WTC11 (cell line): ENCODE results near the gene GALNT13.

ENCODE experiments used
- ESRRA ChIP-seq: sonication (generic); formaldehyde crosslinking; IDR thresholded peaks from 2 replicates; pipeline ENCODE4 v1.8.1; 2022; ENCODE audit warnings: mild to moderate bottlenecking, missing genetic modification reagents, borderline replicate concordance
- TCF7 ChIP-seq: sonication (generic); formaldehyde crosslinking; IDR thresholded peaks from 2 replicates; pipeline ENCODE4 v1.8.0; 2022; ENCODE audit warnings: mild to moderate bottlenecking, low read depth, missing genetic modification reagents, moderate library complexity
- TEAD1 ChIP-seq: sonication (generic); formaldehyde crosslinking; IDR thresholded peaks from 2 replicates; pipeline ENCODE4 v1.8.0; 2022; ENCODE audit warnings: mild to moderate bottlenecking, missing genetic modification reagents
- TEAD4 ChIP-seq: sonication (generic); formaldehyde crosslinking; IDR thresholded peaks from 2 replicates; pipeline ENCODE4 v1.8.0; 2022; ENCODE audit warnings: mild to moderate bottlenecking, missing genetic modification reagents
- ZNF232 ChIP-seq: sonication (generic); formaldehyde crosslinking; IDR thresholded peaks from 2 replicates; pipeline ENCODE4 v1.8.0; 2022; ENCODE audit warnings: mild to moderate bottlenecking, missing genetic modification reagents
- ZNF317 ChIP-seq: sonication (generic); formaldehyde crosslinking; IDR thresholded peaks from 2 replicates; pipeline ENCODE4 v1.8.1; 2023; ENCODE audit warnings: low read depth, mild to moderate bottlenecking, moderate library complexity, missing genetic modification reagents, borderline replicate concordance
- TF ChIP-seq, protein P1 (sequence below): sonication (generic); formaldehyde crosslinking; IDR thresholded peaks from 2 replicates; pipeline ENCODE4 v1.8.0; 2023; ENCODE audit warnings: missing genetic modification reagents, mild to moderate bottlenecking, borderline replicate concordance
- TF ChIP-seq, protein P2 (sequence below): sonication (generic); formaldehyde crosslinking; IDR thresholded peaks from 2 replicates; pipeline ENCODE4 v1.8.0; 2022; ENCODE audit warnings: mild to moderate bottlenecking, missing genetic modification reagents
- TF ChIP-seq, protein P3 (sequence below): fragments of 200-600 bp; IDR thresholded peaks from 2 replicates; pipeline ENCODE4 v1.8.0; 2022; ENCODE audit warnings: antibody characterized with exemption

- TF ChIP-seq, protein P1, sequence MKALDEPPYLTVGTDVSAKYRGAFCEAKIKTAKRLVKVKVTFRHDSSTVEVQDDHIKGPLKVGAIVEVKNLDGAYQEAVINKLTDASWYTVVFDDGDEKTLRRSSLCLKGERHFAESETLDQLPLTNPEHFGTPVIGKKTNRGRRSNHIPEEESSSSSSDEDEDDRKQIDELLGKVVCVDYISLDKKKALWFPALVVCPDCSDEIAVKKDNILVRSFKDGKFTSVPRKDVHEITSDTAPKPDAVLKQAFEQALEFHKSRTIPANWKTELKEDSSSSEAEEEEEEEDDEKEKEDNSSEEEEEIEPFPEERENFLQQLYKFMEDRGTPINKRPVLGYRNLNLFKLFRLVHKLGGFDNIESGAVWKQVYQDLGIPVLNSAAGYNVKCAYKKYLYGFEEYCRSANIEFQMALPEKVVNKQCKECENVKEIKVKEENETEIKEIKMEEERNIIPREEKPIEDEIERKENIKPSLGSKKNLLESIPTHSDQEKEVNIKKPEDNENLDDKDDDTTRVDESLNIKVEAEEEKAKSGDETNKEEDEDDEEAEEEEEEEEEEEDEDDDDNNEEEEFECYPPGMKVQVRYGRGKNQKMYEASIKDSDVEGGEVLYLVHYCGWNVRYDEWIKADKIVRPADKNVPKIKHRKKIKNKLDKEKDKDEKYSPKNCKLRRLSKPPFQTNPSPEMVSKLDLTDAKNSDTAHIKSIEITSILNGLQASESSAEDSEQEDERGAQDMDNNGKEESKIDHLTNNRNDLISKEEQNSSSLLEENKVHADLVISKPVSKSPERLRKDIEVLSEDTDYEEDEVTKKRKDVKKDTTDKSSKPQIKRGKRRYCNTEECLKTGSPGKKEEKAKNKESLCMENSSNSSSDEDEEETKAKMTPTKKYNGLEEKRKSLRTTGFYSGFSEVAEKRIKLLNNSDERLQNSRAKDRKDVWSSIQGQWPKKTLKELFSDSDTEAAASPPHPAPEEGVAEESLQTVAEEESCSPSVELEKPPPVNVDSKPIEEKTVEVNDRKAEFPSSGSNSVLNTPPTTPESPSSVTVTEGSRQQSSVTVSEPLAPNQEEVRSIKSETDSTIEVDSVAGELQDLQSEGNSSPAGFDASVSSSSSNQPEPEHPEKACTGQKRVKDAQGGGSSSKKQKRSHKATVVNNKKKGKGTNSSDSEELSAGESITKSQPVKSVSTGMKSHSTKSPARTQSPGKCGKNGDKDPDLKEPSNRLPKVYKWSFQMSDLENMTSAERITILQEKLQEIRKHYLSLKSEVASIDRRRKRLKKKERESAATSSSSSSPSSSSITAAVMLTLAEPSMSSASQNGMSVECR: no peak
- TF ChIP-seq, protein P2, sequence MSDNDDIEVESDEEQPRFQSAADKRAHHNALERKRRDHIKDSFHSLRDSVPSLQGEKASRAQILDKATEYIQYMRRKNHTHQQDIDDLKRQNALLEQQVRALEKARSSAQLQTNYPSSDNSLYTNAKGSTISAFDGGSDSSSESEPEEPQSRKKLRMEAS (CRISPR knock-in tag): no peak
- TF ChIP-seq TCF7 (CRISPR knock-in tag): no peak
- no peak for TF ChIP-seq ESRRA (CRISPR knock-in tag)
- TF ChIP-seq, protein P3, sequence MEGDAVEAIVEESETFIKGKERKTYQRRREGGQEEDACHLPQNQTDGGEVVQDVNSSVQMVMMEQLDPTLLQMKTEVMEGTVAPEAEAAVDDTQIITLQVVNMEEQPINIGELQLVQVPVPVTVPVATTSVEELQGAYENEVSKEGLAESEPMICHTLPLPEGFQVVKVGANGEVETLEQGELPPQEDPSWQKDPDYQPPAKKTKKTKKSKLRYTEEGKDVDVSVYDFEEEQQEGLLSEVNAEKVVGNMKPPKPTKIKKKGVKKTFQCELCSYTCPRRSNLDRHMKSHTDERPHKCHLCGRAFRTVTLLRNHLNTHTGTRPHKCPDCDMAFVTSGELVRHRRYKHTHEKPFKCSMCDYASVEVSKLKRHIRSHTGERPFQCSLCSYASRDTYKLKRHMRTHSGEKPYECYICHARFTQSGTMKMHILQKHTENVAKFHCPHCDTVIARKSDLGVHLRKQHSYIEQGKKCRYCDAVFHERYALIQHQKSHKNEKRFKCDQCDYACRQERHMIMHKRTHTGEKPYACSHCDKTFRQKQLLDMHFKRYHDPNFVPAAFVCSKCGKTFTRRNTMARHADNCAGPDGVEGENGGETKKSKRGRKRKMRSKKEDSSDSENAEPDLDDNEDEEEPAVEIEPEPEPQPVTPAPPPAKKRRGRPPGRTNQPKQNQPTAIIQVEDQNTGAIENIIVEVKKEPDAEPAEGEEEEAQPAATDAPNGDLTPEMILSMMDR: no peak
- TF ChIP-seq ZNF317 (CRISPR knock-in tag): no peak
- no peak for TF ChIP-seq ZNF232 (CRISPR knock-in tag)
- no peak for TF ChIP-seq TEAD4 (CRISPR knock-in tag)
- no peak for TF ChIP-seq TEAD1 (CRISPR knock-in tag)
Observed at GRCh38 chr2:153967248-153967973, 95.7 kb downstream of the GALNT13 start.
